Measurements from ENCODE around the gene ZBTB2.

Gene ZBTB2

DNA sequence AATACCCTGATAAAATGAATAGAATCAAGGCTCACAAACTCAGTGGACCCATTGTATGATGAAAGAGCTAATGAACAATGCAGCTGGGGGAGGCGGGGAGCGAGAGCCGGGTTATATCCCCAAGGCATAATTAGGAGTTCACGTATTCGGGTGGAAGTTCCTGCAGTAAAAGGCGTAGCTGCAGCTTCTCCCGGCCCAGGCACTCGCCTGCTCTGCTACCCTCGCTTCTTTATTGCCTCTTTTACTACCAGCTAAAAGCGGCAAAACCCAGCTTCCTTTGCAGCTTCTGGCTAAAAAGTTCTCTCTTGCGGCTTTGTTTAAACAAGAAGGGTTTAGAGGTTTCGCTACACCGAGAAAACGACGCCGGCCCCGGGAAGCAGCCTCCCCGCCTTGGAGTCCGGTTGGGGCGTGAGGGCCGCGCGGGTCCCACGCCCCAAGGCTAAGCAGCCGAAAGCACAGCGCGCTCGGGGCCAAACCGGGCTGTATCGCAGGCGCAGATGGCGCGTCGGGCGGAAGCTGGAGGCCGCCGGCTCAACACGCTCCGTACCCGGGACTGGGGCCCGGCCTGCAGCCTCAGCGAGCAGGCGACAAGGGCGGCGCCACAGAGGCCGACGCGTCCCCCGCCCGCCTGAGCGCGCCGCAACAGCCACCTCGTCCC lies 1.6 kb downstream of the ZBTB2 start (continued):
- TF ChIP-seq ZBTB21 (tag by site-specific recombination; IDR thresholded peaks at IDR 0.05) = no peak
- TF ChIP-seq ZNF354C (tag by site-specific recombination; IDR thresholded peaks at IDR 0.05; ENCODE audit: borderline replicate concordance, low read depth) = no peak
- TF ChIP-seq KLF10 (tag by site-specific recombination; IDR thresholded peaks at IDR 0.05) = no peak; the same call in 1 of the 2 replicates
- TF ChIP-seq ZNF510 (tag by site-specific recombination; IDR thresholded peaks at IDR 0.05; ENCODE audit: insufficient replicate concordance) = no peak
- TF ChIP-seq ZNF324 (tag by site-specific recombination; IDR thresholded peaks at IDR 0.05) = 0 out of 2 replicates have a peak, but pooled peaks have one; percentile 42
- no peak for TF ChIP-seq ZNF785 (tag by site-specific recombination; IDR thresholded peaks at IDR 0.05)
- no peak for TF ChIP-seq OVOL3 (tag by site-specific recombination; IDR thresholded peaks at IDR 0.05)
- peak; percentile 99 for TF ChIP-seq ZNF394 (tag by site-specific recombination; IDR thresholded peaks at IDR 0.05; ENCODE audit: borderline replicate concordance)
- TF ChIP-seq, protein P1, sequence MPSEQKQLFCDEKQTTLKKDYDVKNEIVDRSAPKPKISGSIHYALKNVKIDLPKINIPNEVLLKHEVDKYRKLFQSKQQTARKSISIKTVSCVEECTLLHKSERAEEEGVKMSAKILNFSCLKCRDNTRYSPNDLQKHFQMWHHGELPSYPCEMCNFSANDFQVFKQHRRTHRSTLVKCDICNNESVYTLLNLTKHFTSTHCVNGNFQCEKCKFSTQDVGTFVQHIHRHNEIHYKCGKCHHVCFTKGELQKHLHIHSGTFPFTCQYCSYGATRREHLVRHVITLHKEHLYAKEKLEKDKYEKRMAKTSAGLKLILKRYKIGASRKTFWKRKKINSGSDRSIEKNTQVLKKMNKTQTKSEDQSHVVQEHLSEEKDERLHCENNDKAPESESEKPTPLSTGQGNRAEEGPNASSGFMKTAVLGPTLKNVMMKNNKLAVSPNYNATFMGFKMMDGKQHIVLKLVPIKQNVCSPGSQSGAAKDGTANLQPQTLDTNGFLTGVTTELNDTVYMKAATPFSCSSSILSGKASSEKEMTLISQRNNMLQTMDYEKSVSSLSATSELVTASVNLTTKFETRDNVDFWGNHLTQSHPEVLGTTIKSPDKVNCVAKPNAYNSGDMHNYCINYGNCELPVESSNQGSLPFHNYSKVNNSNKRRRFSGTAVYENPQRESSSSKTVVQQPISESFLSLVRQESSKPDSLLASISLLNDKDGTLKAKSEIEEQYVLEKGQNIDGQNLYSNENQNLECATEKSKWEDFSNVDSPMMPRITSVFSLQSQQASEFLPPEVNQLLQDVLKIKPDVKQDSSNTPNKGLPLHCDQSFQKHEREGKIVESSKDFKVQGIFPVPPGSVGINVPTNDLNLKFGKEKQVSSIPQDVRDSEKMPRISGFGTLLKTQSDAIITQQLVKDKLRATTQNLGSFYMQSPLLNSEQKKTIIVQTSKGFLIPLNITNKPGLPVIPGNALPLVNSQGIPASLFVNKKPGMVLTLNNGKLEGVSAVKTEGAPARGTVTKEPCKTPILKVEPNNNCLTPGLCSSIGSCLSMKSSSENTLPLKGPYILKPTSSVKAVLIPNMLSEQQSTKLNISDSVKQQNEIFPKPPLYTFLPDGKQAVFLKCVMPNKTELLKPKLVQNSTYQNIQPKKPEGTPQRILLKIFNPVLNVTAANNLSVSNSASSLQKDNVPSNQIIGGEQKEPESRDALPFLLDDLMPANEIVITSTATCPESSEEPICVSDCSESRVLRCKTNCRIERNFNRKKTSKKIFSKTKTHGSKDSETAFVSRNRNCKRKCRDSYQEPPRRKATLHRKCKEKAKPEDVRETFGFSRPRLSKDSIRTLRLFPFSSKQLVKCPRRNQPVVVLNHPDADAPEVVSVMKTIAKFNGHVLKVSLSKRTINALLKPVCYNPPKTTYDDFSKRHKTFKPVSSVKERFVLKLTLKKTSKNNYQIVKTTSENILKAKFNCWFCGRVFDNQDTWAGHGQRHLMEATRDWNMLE (tag by site-specific recombination; conservative IDR thresholded peaks at IDR 0.05; ENCODE audit: low read depth) = no peak
- TF ChIP-seq ZNF76 (tag by site-specific recombination; IDR thresholded peaks at IDR 0.05; ENCODE audit: borderline replicate concordance, low read depth) = no peak
- no peak for TF ChIP-seq ZFP41 (tag by site-specific recombination; IDR thresholded peaks at IDR 0.05; ENCODE audit: borderline replicate concordance)
- TF ChIP-seq ZNF16 (tag by site-specific recombination; IDR thresholded peaks at IDR 0.05; ENCODE audit: low read depth) = no peak
- peak; percentile 55; the same call in 1 of the 2 replicates for TF ChIP-seq KLF7 (tag by site-specific recombination; IDR thresholded peaks at IDR 0.05; ENCODE audit: borderline replicate concordance)
- no peak for TF ChIP-seq ZNF132 (tag by site-specific recombination; IDR thresholded peaks at IDR 0.05; ENCODE audit: borderline replicate concordance)
- peak; percentile 97 for TF ChIP-seq ZBTB20 (tag by site-specific recombination; IDR thresholded peaks at IDR 0.05)
- TF ChIP-seq ZNF654 (tag by site-specific recombination; IDR thresholded peaks at IDR 0.05; ENCODE audit: low read depth) = no peak
- peak; percentile 98 for TF ChIP-seq ZSCAN30 (tag by site-specific recombination; IDR thresholded peaks at IDR 0.05)
- TF ChIP-seq, protein P2, sequence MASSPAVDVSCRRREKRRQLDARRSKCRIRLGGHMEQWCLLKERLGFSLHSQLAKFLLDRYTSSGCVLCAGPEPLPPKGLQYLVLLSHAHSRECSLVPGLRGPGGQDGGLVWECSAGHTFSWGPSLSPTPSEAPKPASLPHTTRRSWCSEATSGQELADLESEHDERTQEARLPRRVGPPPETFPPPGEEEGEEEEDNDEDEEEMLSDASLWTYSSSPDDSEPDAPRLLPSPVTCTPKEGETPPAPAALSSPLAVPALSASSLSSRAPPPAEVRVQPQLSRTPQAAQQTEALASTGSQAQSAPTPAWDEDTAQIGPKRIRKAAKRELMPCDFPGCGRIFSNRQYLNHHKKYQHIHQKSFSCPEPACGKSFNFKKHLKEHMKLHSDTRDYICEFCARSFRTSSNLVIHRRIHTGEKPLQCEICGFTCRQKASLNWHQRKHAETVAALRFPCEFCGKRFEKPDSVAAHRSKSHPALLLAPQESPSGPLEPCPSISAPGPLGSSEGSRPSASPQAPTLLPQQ (tag by site-specific recombination; IDR thresholded peaks at IDR 0.05) = peak; percentile 84
- TF ChIP-seq GLIS1 (tag by site-specific recombination; IDR thresholded peaks at IDR 0.05) = no peak
- peak; percentile 83 for TF ChIP-seq ZNF341 (tag by site-specific recombination; IDR thresholded peaks at IDR 0.05; ENCODE audit: low read depth)
- no peak for TF ChIP-seq SCRT1 (tag by site-specific recombination; IDR thresholded peaks at IDR 0.05; ENCODE audit: borderline replicate concordance)
- TF ChIP-seq ZFP37 (tag by site-specific recombination; IDR thresholded peaks at IDR 0.05) = 0 out of 2 replicates have a peak, but pooled peaks have one; percentile 38
- TF ChIP-seq ZNF211 (tag by site-specific recombination; IDR thresholded peaks at IDR 0.05; ENCODE audit: low read depth) = no peak
- no peak; the same call in 1 of the 2 replicates for TF ChIP-seq ZNF37A (tag by site-specific recombination; IDR thresholded peaks at IDR 0.05)
- TF ChIP-seq ZNF221 (tag by site-specific recombination; IDR thresholded peaks at IDR 0.05; ENCODE audit: borderline replicate concordance) = no peak
- no peak for TF ChIP-seq ZNF549 (tag by site-specific recombination; IDR thresholded peaks at IDR 0.05)
- TF ChIP-seq ZNF157 (tag by site-specific recombination; IDR thresholded peaks at IDR 0.05) = no peak
- TF ChIP-seq, protein P3, sequence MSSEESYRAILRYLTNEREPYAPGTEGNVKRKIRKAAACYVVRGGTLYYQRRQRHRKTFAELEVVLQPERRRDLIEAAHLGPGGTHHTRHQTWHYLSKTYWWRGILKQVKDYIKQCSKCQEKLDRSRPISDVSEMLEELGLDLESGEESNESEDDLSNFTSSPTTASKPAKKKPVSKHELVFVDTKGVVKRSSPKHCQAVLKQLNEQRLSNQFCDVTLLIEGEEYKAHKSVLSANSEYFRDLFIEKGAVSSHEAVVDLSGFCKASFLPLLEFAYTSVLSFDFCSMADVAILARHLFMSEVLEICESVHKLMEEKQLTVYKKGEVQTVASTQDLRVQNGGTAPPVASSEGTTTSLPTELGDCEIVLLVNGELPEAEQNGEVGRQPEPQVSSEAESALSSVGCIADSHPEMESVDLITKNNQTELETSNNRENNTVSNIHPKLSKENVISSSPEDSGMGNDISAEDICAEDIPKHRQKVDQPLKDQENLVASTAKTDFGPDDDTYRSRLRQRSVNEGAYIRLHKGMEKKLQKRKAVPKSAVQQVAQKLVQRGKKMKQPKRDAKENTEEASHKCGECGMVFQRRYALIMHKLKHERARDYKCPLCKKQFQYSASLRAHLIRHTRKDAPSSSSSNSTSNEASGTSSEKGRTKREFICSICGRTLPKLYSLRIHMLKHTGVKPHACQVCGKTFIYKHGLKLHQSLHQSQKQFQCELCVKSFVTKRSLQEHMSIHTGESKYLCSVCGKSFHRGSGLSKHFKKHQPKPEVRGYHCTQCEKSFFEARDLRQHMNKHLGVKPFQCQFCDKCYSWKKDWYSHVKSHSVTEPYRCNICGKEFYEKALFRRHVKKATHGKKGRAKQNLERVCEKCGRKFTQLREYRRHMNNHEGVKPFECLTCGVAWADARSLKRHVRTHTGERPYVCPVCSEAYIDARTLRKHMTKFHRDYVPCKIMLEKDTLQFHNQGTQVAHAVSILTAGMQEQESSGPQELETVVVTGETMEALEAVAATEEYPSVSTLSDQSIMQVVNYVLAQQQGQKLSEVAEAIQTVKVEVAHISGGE (tag by site-specific recombination; conservative IDR thresholded peaks at IDR 0.05; ENCODE audit: low read depth) = peak; percentile 48
- TF ChIP-seq ZSCAN16 (tag by site-specific recombination; IDR thresholded peaks at IDR 0.05) = no peak
- TF ChIP-seq EGR2 (tag by site-specific recombination; IDR thresholded peaks at IDR 0.05; ENCODE audit: low read depth) = no peak
- 0 out of 2 replicates have a peak, but pooled peaks have one; percentile 9 for TF ChIP-seq ZNF768 (tag by site-specific recombination; IDR thresholded peaks at IDR 0.05)

Measured in HEK293 (cell line).